ENCODE measurements around the gene PDE4D. TPM values are rescaled to one million over a fixed set of nuclear protein-coding genes. Genes with fewer than 3 reads are reported as not detected.

PDE4D gene
- total RNA-seq, 1 donor from 2014 or later = 6.8 TPM

GRCh38 chr5:59260200-59260599 lies 633.3 kb downstream of the PDE4D start:
- FAIRE-seq = no peak
- no peak for TF ChIP-seq CTCF (IDR thresholded peaks at IDR 0.05; ENCODE audit: insufficient read depth, low read length, severe bottlenecking)
- no peaks in the 10 kb centered on the region for H3K27me3 ChIP-seq (ENCODE audit: control insufficient read depth, insufficient read depth, low read length)

GRCh38 chr5:59259237-59259636 lies 634.3 kb downstream of the PDE4D start:
- no peak for FAIRE-seq
- TF ChIP-seq CTCF (IDR thresholded peaks at IDR 0.05; ENCODE audit: insufficient read depth, low read length, severe bottlenecking) = no peak

More at GRCh38 chr5:59260200-59260599, 633.3 kb downstream of the PDE4D start:
- DNase-seq (ENCODE audit: low read depth) = no peak
- no peak overlapping the region for H3K4me3 ChIP-seq (ENCODE audit: low read depth, low read length)
- no peaks in the 10 kb centered on the region for H3K36me3 ChIP-seq (ENCODE audit: control insufficient read depth, insufficient read depth, low read length)

GRCh38 chr5:59257488-59258400 lies 635.8 kb downstream of the PDE4D start:
- FAIRE-seq = no peak
- no peak for DNase-seq (ENCODE audit: low read depth)
- no peaks in the 10 kb centered on the region for H3K27me3 ChIP-seq (ENCODE audit: control insufficient read depth, insufficient read depth, low read length)
- no peak for TF ChIP-seq CTCF (IDR thresholded peaks at IDR 0.05; ENCODE audit: insufficient read depth, low read length, severe bottlenecking)
- no peaks in the 10 kb centered on the region for H3K36me3 ChIP-seq (ENCODE audit: control insufficient read depth, insufficient read depth, low read length)
- H3K4me3 ChIP-seq (ENCODE audit: low read depth, low read length) = no peak overlapping the region

More at GRCh38 chr5:59259237-59259636, 634.3 kb downstream of the PDE4D start:
- no peak overlapping the region for H3K4me3 ChIP-seq (ENCODE audit: low read depth, low read length)
- no peaks in the 10 kb centered on the region for H3K27me3 ChIP-seq (ENCODE audit: control insufficient read depth, insufficient read depth, low read length)
- H3K36me3 ChIP-seq (ENCODE audit: control insufficient read depth, insufficient read depth, low read length) = no peaks in the 10 kb centered on the region
- no peak for DNase-seq (ENCODE audit: low read depth)

- TF ChIP-seq CTCF (IDR thresholded peaks at IDR 0.05; ENCODE audit: insufficient read depth, low read length, severe bottlenecking) = no peak
- H3K27me3 ChIP-seq (ENCODE audit: control insufficient read depth, insufficient read depth, low read length) = no peaks in the 10 kb centered on the region
- no peak for FAIRE-seq
These were observed 637.2 kb downstream of the PDE4D start for GRCh38 chr5:59256331-59256730.

GRCh38 chr5:59254055-59254687 lies 639.4 kb downstream of the PDE4D start:
- DNase-seq (ENCODE audit: low read depth) (no peak), FAIRE-seq (no peak)
- Histone ChIP-seq H3K36me3 (ENCODE audit: control insufficient read depth, insufficient read depth, low read length) (no peaks in the 10 kb centered on the region), H3K4me3 (ENCODE audit: low read depth, low read length) (no peak overlapping the region), H3K27me3 (ENCODE audit: control insufficient read depth, insufficient read depth, low read length) (no peaks in the 10 kb centered on the region)
- TF ChIP-seq CTCF (IDR thresholded peaks at IDR 0.05; ENCODE audit: insufficient read depth, low read length, severe bottlenecking) = no peak

More at GRCh38 chr5:59256331-59256730, 637.2 kb downstream of the PDE4D start:
- no peak for DNase-seq (ENCODE audit: low read depth)
- H3K4me3 ChIP-seq (ENCODE audit: low read depth, low read length) = no peak overlapping the region
- H3K36me3 ChIP-seq (ENCODE audit: control insufficient read depth, insufficient read depth, low read length) = no peaks in the 10 kb centered on the region

Measured in bronchial epithelial cell (primary cell).